HEK293 (cell line): ENCODE results near the gene DEDD.
A peak's percentile ranks its signal among the peaks of the same experiment; 100 is the strongest.

Experiments
- CTCF ChIA-PET: fragments of 350-600 bp; formaldehyde crosslinking; extraction: SDS; loops from one replicate; lab custom pipeline; 2021; ENCODE audit warnings: antibody characterized with exemption; lab: Yijun Ruan, JAX
- POLR2A ChIA-PET: fragments of 300-600 bp; formaldehyde crosslinking; extraction: SDS; loops from one replicate; lab custom pipeline; 2020; ENCODE audit warnings: antibody characterized with exemption, inconsistent platforms; lab: Yijun Ruan, JAX
- H3K27ac ChIP-seq: fragments of 200-500 bp; sonication (Bioruptor generic); 2 replicates; pipeline ENCODE4 v1.5.1; 2014; ENCODE audit warnings: low read depth, low read length, control low read depth, inconsistent platforms; ENCODE audit errors: extremely low read depth
- H3K36me3 ChIP-seq, 2 experiments: fragments of 200-500 bp in 1 of 2; sonication (Bioruptor generic) in 1 of 2; 1 replicate in 1 of 2; 2 replicates in 1 of 2; pipeline ENCODE4 v1.5.1; 2014 to 2017; ENCODE audit warnings: inconsistent platforms in 2 of 2, low read length in 2 of 2; ENCODE audit not compliant: control insufficient read depth in 2 of 2, insufficient read depth in 1 of 2
- H3K4me1 ChIP-seq: fragments of 200-500 bp; sonication (Bioruptor generic); 2 replicates; pipeline ENCODE4 v1.5.1; 2014; ENCODE audit warnings: mild to moderate bottlenecking, low read length, inconsistent platforms; ENCODE audit not compliant: control insufficient read depth, insufficient read depth
- H3K4me3 ChIP-seq: 2 replicates; pipeline ENCODE4 v1.5.1; 2011; ENCODE audit warnings: low read depth, mild to moderate bottlenecking, control low read depth, low read length, moderate library complexity
- H3K9me3 ChIP-seq: fragments of 200-500 bp; sonication (Bioruptor generic); 2 replicates; pipeline ENCODE4 v1.5.1; 2014; ENCODE audit warnings: low read depth, low read length, inconsistent platforms; ENCODE audit not compliant: control insufficient read depth, insufficient read depth
- KLF10 ChIP-seq: fragments of 450-650 bp; IDR thresholded peaks from 2 replicates; pipeline ENCODE4 v1.5.1; 2018; ENCODE audit warnings: missing biosample characterization, mild to moderate bottlenecking, missing genetic modification characterization
- ZBTB48 ChIP-seq: fragments of 450-650 bp; formaldehyde crosslinking; IDR thresholded peaks from 2 replicates; pipeline ENCODE4 v1.5.1; 2016; ENCODE audit warnings: missing biosample characterization, missing genetic modification characterization
- ZNF16 ChIP-seq: fragments of 450-650 bp; formaldehyde crosslinking; IDR thresholded peaks from 2 replicates; pipeline ENCODE4 v1.5.1; 2016; ENCODE audit warnings: low read depth, missing biosample characterization, missing genetic modification characterization
- ZNF211 ChIP-seq: fragments of 450-650 bp; formaldehyde crosslinking; IDR thresholded peaks from 2 replicates; pipeline ENCODE4 v1.5.1; 2016; ENCODE audit warnings: low read depth, missing biosample characterization, missing genetic modification characterization
- ZNF501 ChIP-seq: fragments of 450-650 bp; formaldehyde crosslinking; IDR thresholded peaks from 2 replicates; pipeline ENCODE4 v1.5.1; 2016; ENCODE audit warnings: missing biosample characterization, missing genetic modification characterization
- ZNF510 ChIP-seq: fragments of 450-650 bp; formaldehyde crosslinking; IDR thresholded peaks from 2 replicates; pipeline ENCODE4 v1.5.1; 2018; ENCODE audit warnings: mild to moderate bottlenecking, missing genetic modification characterization, missing biosample characterization; ENCODE audit not compliant: insufficient replicate concordance
- ZNF555 ChIP-seq: fragments of 450-650 bp; formaldehyde crosslinking; conservative IDR thresholded peaks from 2 replicates; pipeline ENCODE4 v1.5.1; 2017; ENCODE audit warnings: missing biosample characterization, mild to moderate bottlenecking, missing genetic modification characterization, inconsistent platforms
- ZNF768 ChIP-seq: fragments of 450-650 bp; formaldehyde crosslinking; IDR thresholded peaks from 2 replicates; pipeline ENCODE4 v1.5.1; 2018; ENCODE audit warnings: missing biosample characterization, mild to moderate bottlenecking, missing genetic modification characterization
- ZNF776 ChIP-seq: fragments of 450-650 bp; formaldehyde crosslinking; IDR thresholded peaks from 2 replicates; pipeline ENCODE4 v1.5.0; 2017; ENCODE audit warnings: missing biosample characterization, missing genetic modification characterization, borderline replicate concordance
- TF ChIP-seq, protein P1 (sequence below): fragments of 450-650 bp; formaldehyde crosslinking; IDR thresholded peaks from 2 replicates; pipeline ENCODE4 v1.5.1; 2016; ENCODE audit warnings: missing biosample characterization, missing genetic modification characterization
- TF ChIP-seq, protein P2 (sequence below): fragments of 450-650 bp; formaldehyde crosslinking; conservative IDR thresholded peaks from 2 replicates; pipeline ENCODE4 v1.5.1; 2016; ENCODE audit warnings: low read depth, missing biosample characterization, missing genetic modification characterization
- TF ChIP-seq, protein P3 (sequence below): fragments of 450-650 bp; formaldehyde crosslinking; IDR thresholded peaks from 2 replicates; pipeline ENCODE4 v1.5.1; 2016; ENCODE audit warnings: missing biosample characterization, missing genetic modification characterization

The DEDD gene

DNA sequence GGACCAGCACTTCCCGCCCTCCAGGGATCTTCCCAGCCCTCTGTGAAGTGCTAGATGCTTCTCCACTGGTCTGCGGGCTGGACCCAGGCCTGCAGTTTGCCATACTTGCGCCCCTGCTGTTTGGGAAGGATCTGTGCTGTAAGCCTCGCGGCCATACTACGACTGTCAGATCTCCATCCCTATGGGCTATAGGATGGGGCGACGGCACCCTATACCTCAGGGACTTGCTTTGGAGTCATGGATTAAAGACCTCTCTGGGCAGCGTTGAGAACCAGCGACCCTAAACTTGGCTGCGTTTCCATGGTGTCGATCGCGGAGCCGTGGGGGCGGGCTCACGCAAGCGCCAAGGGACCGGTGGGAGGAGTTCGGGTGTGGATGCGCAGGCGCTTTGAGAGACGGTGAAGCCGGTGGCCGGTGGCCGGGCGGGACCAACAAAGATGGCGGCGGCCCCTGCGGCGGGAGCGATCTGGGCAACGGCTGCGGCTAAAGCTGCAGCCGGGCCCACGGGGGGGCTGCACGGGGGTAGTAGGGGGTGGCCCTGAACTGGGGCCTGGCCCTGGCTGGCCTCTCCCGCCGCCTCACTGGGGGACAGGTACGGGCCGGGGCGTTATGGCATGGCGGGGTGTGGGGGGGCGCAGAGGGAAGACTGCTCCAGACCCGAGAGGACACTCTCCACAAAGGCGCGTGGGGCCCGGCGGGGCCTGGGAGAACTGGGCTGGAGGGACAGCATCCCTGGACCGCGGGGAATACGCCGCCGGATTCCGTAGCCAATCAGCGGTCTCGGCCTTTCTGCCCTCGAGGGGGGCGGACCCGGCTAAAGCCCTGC lies 26.8 kb upstream of the DEDD start, which contains the start of gene USP21 (continued):
- TF ChIP-seq, protein P1, sequence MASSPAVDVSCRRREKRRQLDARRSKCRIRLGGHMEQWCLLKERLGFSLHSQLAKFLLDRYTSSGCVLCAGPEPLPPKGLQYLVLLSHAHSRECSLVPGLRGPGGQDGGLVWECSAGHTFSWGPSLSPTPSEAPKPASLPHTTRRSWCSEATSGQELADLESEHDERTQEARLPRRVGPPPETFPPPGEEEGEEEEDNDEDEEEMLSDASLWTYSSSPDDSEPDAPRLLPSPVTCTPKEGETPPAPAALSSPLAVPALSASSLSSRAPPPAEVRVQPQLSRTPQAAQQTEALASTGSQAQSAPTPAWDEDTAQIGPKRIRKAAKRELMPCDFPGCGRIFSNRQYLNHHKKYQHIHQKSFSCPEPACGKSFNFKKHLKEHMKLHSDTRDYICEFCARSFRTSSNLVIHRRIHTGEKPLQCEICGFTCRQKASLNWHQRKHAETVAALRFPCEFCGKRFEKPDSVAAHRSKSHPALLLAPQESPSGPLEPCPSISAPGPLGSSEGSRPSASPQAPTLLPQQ (tag by site-specific recombination), result peak; percentile 83
- TF ChIP-seq ZNF501 (tag by site-specific recombination) (peak; percentile 87), ZNF768 (no peak), KLF10 (0 out of 2 replicates have a peak, but pooled peaks have one; percentile 46), ZBTB48 (tag by site-specific recombination) (peak; percentile 35; the same call in 1 of the 2 replicates), ZNF776 (tag by site-specific recombination) (no peak)
- TF ChIP-seq, protein P2, sequence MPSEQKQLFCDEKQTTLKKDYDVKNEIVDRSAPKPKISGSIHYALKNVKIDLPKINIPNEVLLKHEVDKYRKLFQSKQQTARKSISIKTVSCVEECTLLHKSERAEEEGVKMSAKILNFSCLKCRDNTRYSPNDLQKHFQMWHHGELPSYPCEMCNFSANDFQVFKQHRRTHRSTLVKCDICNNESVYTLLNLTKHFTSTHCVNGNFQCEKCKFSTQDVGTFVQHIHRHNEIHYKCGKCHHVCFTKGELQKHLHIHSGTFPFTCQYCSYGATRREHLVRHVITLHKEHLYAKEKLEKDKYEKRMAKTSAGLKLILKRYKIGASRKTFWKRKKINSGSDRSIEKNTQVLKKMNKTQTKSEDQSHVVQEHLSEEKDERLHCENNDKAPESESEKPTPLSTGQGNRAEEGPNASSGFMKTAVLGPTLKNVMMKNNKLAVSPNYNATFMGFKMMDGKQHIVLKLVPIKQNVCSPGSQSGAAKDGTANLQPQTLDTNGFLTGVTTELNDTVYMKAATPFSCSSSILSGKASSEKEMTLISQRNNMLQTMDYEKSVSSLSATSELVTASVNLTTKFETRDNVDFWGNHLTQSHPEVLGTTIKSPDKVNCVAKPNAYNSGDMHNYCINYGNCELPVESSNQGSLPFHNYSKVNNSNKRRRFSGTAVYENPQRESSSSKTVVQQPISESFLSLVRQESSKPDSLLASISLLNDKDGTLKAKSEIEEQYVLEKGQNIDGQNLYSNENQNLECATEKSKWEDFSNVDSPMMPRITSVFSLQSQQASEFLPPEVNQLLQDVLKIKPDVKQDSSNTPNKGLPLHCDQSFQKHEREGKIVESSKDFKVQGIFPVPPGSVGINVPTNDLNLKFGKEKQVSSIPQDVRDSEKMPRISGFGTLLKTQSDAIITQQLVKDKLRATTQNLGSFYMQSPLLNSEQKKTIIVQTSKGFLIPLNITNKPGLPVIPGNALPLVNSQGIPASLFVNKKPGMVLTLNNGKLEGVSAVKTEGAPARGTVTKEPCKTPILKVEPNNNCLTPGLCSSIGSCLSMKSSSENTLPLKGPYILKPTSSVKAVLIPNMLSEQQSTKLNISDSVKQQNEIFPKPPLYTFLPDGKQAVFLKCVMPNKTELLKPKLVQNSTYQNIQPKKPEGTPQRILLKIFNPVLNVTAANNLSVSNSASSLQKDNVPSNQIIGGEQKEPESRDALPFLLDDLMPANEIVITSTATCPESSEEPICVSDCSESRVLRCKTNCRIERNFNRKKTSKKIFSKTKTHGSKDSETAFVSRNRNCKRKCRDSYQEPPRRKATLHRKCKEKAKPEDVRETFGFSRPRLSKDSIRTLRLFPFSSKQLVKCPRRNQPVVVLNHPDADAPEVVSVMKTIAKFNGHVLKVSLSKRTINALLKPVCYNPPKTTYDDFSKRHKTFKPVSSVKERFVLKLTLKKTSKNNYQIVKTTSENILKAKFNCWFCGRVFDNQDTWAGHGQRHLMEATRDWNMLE (tag by site-specific recombination), result no peak

DNA sequence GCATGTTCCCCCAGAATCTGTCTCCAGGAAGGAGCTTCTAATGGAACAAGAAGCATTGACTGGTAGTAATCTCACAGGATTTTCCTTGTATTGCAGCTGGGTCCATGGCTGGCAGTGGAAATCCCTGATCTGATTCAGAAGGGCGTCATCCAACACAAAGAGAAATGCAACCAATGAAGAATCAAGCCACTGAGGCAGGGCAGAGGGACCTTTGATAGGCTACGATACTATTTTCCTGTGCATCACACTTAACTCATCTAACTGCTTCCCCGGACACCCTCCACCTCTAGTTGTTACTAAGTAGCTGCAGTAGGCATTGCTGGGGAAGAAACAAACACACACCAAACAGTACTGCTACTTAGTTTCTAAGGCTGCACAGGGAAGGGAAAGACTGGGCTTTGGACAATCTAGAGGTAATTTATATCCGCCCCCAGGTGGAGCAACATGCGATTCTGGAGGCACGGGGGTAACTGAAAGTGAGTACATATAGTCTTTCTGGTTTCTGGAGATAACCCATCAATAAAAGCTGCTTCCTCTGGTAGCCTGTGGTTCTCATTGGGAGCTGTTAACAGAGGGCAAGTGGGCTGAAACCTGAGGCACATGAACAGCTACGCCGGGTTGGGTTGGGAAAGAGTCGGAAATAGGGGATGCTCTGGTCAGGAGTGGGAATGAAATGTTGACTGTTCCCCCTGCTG lies 26.0 kb upstream of the DEDD start:
- CTCF ChIA-PET, result interaction anchor here (0.5 to 1.2 kb wide), 6 partner anchors 20 to 1473 kb away, joined by 3 to 9 read pairs (median 3); no protein-coding TSS in a partner anchor
- H3K4me3 ChIP-seq, result no peak overlapping the region
- POLR2A ChIA-PET, result interaction anchor here (0.8 to 1.6 kb wide), 4 partner anchors 8 to 156 kb away, joined by 3 to 7 read pairs (median 5); partner anchors contain the start of genes DEDD, F11R, PPOX and SDHC

More for the DNA sequence above, 26.0 kb upstream of the DEDD start:
- TF ChIP-seq ZNF510 (tag by site-specific recombination) (no peak), ZNF16 (tag by site-specific recombination) (no peak), ZNF768 (no peak), ZNF555 (tag by site-specific recombination) (no peak), ZNF211 (no peak)
- TF ChIP-seq, protein P3, sequence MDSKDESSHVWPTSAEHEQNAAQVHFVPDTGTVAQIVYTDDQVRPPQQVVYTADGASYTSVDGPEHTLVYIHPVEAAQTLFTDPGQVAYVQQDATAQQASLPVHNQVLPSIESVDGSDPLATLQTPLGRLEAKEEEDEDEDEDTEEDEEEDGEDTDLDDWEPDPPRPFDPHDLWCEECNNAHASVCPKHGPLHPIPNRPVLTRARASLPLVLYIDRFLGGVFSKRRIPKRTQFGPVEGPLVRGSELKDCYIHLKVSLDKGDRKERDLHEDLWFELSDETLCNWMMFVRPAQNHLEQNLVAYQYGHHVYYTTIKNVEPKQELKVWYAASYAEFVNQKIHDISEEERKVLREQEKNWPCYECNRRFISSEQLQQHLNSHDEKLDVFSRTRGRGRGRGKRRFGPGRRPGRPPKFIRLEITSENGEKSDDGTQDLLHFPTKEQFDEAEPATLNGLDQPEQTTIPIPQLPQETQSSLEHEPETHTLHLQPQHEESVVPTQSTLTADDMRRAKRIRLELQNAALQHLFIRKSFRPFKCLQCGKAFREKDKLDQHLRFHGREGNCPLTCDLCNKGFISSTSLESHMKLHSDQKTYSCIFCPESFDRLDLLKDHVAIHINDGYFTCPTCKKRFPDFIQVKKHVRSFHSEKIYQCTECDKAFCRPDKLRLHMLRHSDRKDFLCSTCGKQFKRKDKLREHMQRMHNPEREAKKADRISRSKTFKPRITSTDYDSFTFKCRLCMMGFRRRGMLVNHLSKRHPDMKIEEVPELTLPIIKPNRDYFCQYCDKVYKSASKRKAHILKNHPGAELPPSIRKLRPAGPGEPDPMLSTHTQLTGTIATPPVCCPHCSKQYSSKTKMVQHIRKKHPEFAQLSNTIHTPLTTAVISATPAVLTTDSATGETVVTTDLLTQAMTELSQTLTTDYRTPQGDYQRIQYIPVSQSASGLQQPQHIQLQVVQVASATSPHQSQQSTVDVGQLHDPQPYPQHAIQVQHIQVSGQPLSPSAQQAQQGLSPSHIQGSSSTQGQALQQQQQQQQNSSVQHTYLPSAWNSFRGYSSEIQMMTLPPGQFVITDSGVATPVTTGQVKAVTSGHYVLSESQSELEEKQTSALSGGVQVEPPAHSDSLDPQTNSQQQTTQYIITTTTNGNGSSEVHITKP, result peak; percentile 54; the same call in 1 of the 2 replicates
- 0 out of 2 replicates have a peak, but pooled peaks cover 4% of the 10 kb centered on the region for H3K4me1 ChIP-seq
- no peak overlapping the region for H3K27ac ChIP-seq
- H3K9me3 ChIP-seq, result no peaks in the 10 kb centered on the region
- H3K36me3 ChIP-seq, result peaks cover 5 to 63% of the 10 kb centered on the region in 2 experiments; a peak in 2 of 3 replicates
